Renal pelvis (tissue), 4 donors: Measurements from ENCODE around the gene CLEC4F. TPM values are rescaled to one million over a fixed set of nuclear protein-coding genes. Genes with fewer than 3 reads are reported as not detected.
"Not testable (repeated sequence)": the region's sequence is repeated elsewhere in the genome, so short reads cannot be mapped to it uniquely, and the experiment has no call there.

Experiments used
- DNase-seq: peaks from one replicate; pipeline ENCODE4 v3.0.0-alpha.2; 2013
- polyA plus RNA-seq, 3 donors: library from polyadenylated mRNA; unstranded; fragments of 120-200 nt; gene quantifications; one replicate each; pipeline ENCODE4 v1.2.1, GENCODE V29; 2013; ENCODE audit not compliant: insufficient read length in 3 of 3

CLEC4F gene
- polyA plus RNA-seq, 3 donors = 0.06 to 0.09 TPM; not detected in 1

- DNase-seq = no peak
These were observed 7.0 kb upstream of the CLEC4F start for GRCh38 chr2:70827388-70827787.

GRCh38 chr2:70826696-70827350, 6.4 kb upstream of the CLEC4F start:
- no peak for DNase-seq

- DNase-seq = no peak
These were observed 2.9 kb upstream of the CLEC4F start for GRCh38 chr2:70823249-70823648.

GRCh38 chr2:70822843-70823242, 2.4 kb upstream of the CLEC4F start:
- DNase-seq = no peak

GRCh38 chr2:70817284-70817954, 3.0 kb downstream of the CLEC4F start:
- no peak for DNase-seq

GRCh38 chr2:70816726-70817125, 3.7 kb downstream of the CLEC4F start:
- no peak for DNase-seq

- DNase-seq = no peak
These were observed 11.1 kb downstream of the CLEC4F start for GRCh38 chr2:70808983-70809958.

- no peak for DNase-seq
These were observed 12.6 kb downstream of the CLEC4F start for GRCh38 chr2:70807828-70808118.

- DNase-seq = no peak
These were observed 13.1 kb downstream of the CLEC4F start for GRCh38 chr2:70807102-70807827.

- no peak for DNase-seq
These were observed 13.8 kb downstream of the CLEC4F start for GRCh38 chr2:70806620-70807019.

- DNase-seq = no peak
These were observed 14.4 kb downstream of the CLEC4F start for GRCh38 chr2:70806013-70806412.

GRCh38 chr2:70801607-70802263, 18.7 kb downstream of the CLEC4F start:
- DNase-seq = no peak

GRCh38 chr2:70799706-70800105, 20.7 kb downstream of the CLEC4F start:
- no peak for DNase-seq

- DNase-seq = not testable (repeated sequence)
These were observed 22.4 kb downstream of the CLEC4F start for GRCh38 chr2:70797996-70798395.

GRCh38 chr2:70797506-70797905, 22.9 kb downstream of the CLEC4F start:
- no peak for DNase-seq

GRCh38 chr2:70796262-70796661, 24.1 kb downstream of the CLEC4F start:
- no peak for DNase-seq

- no peak for DNase-seq
These were observed 25.0 kb downstream of the CLEC4F start for GRCh38 chr2:70795164-70795995.

GRCh38 chr2:70793450-70793849, 26.9 kb downstream of the CLEC4F start:
- DNase-seq = no peak

GRCh38 chr2:70790136-70790828, 30.1 kb downstream of the CLEC4F start, which contains the start of gene FIGLA:
TSS of gene FIGLA (minus strand) at chr2:70790643. CDS start at chr2:70790638, 5 bp downstream.
- no peak for DNase-seq
